ENCODE measurements around the gene HSDL1.

DNA sequence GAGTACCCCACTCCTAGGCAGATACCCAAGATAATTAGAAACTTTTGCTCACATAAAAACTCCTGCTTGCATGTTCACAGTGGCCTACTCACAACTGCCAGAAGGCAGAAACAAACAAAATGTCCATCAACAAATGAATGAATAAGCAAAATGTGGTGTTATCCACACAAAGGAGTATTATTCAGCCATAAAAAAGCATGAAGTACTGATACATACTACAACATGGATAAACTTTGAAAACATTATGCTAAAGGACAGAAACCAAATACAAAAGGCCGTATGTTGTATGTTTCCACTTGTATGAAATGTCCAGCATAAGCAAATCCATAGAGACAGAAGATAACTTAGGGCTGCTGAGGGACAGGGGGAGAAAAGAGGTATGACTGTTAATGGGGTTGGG, 1.9 kb downstream of the HSDL1 start:
- TF ChIP-seq CTCF (IDR thresholded peaks at IDR 0.05; ENCODE audit: poor library complexity, severe bottlenecking) (no peak), POLR2AphosphoS5 (IDR thresholded peaks at IDR 0.05) (no peak), EZH2 (IDR thresholded peaks at IDR 0.05; ENCODE audit: borderline replicate concordance, insufficient read depth, low read length, poor library complexity, severe bottlenecking) (no peak), MXI1 (conservative IDR thresholded peaks at IDR 0.05; ENCODE audit: poor library complexity, severe bottlenecking) (no peak), EP300 (conservative IDR thresholded peaks at IDR 0.05; ENCODE audit: poor library complexity, severe bottlenecking) (no peak), RAD21 (conservative IDR thresholded peaks at IDR 0.05) (no peak)
